Body of pancreas (tissue), 4 donors: ENCODE results near the gene SUCO.

ENCODE experiments used
- CTCF ChIP-seq, 7 experiments: fragments of 450-650 bp in 4 of 7; fragments of 200-600 bp in 3 of 7; sonication (generic) in 3 of 7; IDR thresholded peaks; one replicate each; pipeline ENCODE4 v1.5.1; 2016 to 2019; ENCODE audit warnings: antibody characterized with exemption in 7 of 7
- POLR2A ChIP-seq, 3 donors: fragments of 450-650 bp; IDR thresholded peaks; one replicate each; pipeline ENCODE4 v1.6.1; 2016; ENCODE audit warnings: antibody characterized with exemption in 3 of 3, mild to moderate bottlenecking in 2 of 3

GRCh38 chr1:172485626-172486025 lies 47.3 kb upstream of the SUCO start:
- TF ChIP-seq CTCF (IDR thresholded peaks at IDR 0.05) (no peak), POLR2A (IDR thresholded peaks at IDR 0.05) (no peak)
